MM.1S (cell line): ENCODE measurements around the gene NRXN3.

Experiments used
- DNase-seq: peaks from one replicate; pipeline ENCODE4 v3.0.0-alpha.2; 2015
- H2AFZ ChIP-seq: fragments of 300-600 bp; sonication (generic); 2 replicates; pipeline ENCODE4 v1.6.0; 2016; ENCODE audit warnings: antibody characterized with exemption, low read length
- H3F3A ChIP-seq: fragments of 300-600 bp; sonication (generic); 2 replicates; pipeline ENCODE4 v1.6.1; 2016; ENCODE audit warnings: mild to moderate bottlenecking, antibody characterized with exemption, low read length, moderate library complexity, mixed read lengths; ENCODE audit not compliant: insufficient read depth
- H3K27ac ChIP-seq: fragments of 300-600 bp; sonication (generic); 2 replicates; pipeline ENCODE4 v1.5.1; 2016; ENCODE audit warnings: mild to moderate bottlenecking, low read length
- H3K27me3 ChIP-seq: fragments of 300-600 bp; sonication (generic); replicated peaks from 2 replicates; pipeline ENCODE4 v1.6.0; 2016; ENCODE audit warnings: low read length; ENCODE audit not compliant: insufficient read depth
- H3K36me3 ChIP-seq: fragments of 300-600 bp; sonication (generic); replicated peaks from 2 replicates; pipeline ENCODE4 v1.6.1; 2016; ENCODE audit warnings: mild to moderate bottlenecking, low read length, mixed read lengths; ENCODE audit not compliant: insufficient read depth
- H3K4me1 ChIP-seq: fragments of 300-600 bp; sonication (generic); 2 replicates; pipeline ENCODE4 v1.6.1; 2016; ENCODE audit warnings: low read length, mixed read lengths
- H3K4me2 ChIP-seq: fragments of 300-600 bp; sonication (generic); 2 replicates; pipeline ENCODE4 v1.6.0; 2016; ENCODE audit warnings: low read depth, low read length
- H3K4me3 ChIP-seq: fragments of 300-600 bp; sonication (generic); 2 replicates; pipeline ENCODE4 v1.5.1; 2016; ENCODE audit warnings: low read length, mixed read lengths
- H3K79me2 ChIP-seq: fragments of 300-600 bp; sonication (generic); 2 replicates; pipeline ENCODE4 v1.6.1; 2016; ENCODE audit warnings: mixed run types, low read length, mixed read lengths
- H3K9ac ChIP-seq: fragments of 300-600 bp; sonication (generic); 2 replicates; pipeline ENCODE4 v1.6.1; 2016; ENCODE audit warnings: low read length, mixed read lengths
- H3K9me2 ChIP-seq: fragments of 300-600 bp; sonication (generic); replicated peaks from 2 replicates; pipeline ENCODE4 v1.6.1; 2016; ENCODE audit warnings: mild to moderate bottlenecking, low read length, mixed read lengths; ENCODE audit not compliant: insufficient read depth
- H3K9me3 ChIP-seq: fragments of 300-600 bp; sonication (generic); replicated peaks from 2 replicates; pipeline ENCODE4 v1.6.1; 2016; ENCODE audit warnings: mild to moderate bottlenecking, low read length, mixed read lengths; ENCODE audit not compliant: insufficient read depth
- H4K20me1 ChIP-seq: fragments of 300-600 bp; sonication (generic); 2 replicates; pipeline ENCODE4 v1.6.1; 2016; ENCODE audit warnings: mild to moderate bottlenecking, low read length, moderate library complexity, mixed read lengths; ENCODE audit not compliant: insufficient read depth
- CTCF ChIP-seq: fragments of 300-600 bp; sonication (generic); IDR thresholded peaks from 2 replicates; pipeline ENCODE4 v1.5.1; 2016; ENCODE audit warnings: antibody characterized with exemption, low read length, mixed read lengths
- EZH2 ChIP-seq: fragments of 300-600 bp; sonication (generic); optimal IDR thresholded peaks from 2 replicates; pipeline ENCODE3; 2017; ENCODE audit warnings: low read depth, mild to moderate bottlenecking, antibody characterized with exemption, low read length, mixed read lengths
- EZH2phosphoT487 ChIP-seq: fragments of 300-600 bp; sonication (generic); IDR thresholded peaks from 2 replicates; pipeline ENCODE4 v1.6.1; 2018; ENCODE audit warnings: antibody characterized with exemption, low read length

Gene NRXN3

DNA sequence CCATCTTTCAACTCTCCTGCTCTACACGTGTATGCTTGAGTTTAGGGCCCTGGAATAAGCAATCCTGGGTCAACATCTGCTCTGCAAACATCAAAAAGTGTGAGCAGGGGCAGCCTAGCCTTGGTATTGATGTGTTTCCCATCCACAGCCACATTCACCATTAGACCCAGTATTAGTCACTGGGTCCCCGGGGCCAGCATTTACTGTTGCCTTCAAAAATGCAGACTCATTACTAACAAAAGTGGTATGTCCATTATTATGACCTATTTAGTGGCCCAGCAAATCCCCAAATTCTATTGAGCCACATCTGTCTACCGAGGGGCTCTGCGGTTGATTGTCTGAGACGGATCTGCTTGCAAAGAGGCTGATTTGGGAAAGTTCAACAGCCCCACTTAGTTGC lies 1379.3 kb downstream of the NRXN3 start:
- no peaks in the 10 kb centered on the region for H3K79me2 ChIP-seq
- no peaks in the 10 kb centered on the region for H3K36me3 ChIP-seq
- no peaks in the 10 kb centered on the region for H3K27me3 ChIP-seq
- no peaks in the 10 kb centered on the region for H3K4me1 ChIP-seq
- H3K27ac ChIP-seq, result no peak overlapping the region
- no peak overlapping the region for H2AFZ ChIP-seq
- no peak overlapping the region for H3K4me3 ChIP-seq
- H3K9me2 ChIP-seq, result no peaks in the 10 kb centered on the region
- H3K9me3 ChIP-seq, result no peaks in the 10 kb centered on the region
- DNase-seq, result no peak
- H3K4me2 ChIP-seq, result no peak overlapping the region
- no peaks in the 10 kb centered on the region for H4K20me1 ChIP-seq
- H3F3A ChIP-seq, result no peaks in the 10 kb centered on the region
- no peak overlapping the region for H3K9ac ChIP-seq
- no peak for TF ChIP-seq EZH2

DNA sequence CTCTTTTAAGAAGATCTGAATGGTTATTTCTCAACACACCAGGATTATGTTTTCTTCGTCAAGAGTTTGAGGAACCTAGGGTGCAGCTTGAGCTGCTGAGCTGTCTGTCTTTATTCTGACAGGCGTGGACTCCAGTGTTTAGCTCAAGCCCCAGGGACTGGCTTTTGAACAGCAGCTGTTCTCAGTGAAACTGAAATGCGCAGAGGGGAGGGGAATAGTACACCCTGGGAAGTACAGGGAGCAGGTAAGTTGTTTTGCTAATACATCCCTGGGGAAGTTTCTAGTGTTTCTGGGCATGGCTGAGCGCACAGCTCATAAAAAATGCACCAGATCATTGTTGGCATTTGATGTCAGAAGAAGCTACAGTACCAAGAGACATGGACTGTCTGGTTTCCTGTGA lies 1381.3 kb downstream of the NRXN3 start:
- Histone ChIP-seq H3K27me3 (no peaks in the 10 kb centered on the region), H4K20me1 (no peaks in the 10 kb centered on the region), H3K27ac (no peak overlapping the region), H2AFZ (no peak overlapping the region), H3K36me3 (no peaks in the 10 kb centered on the region), H3F3A (no peaks in the 10 kb centered on the region), H3K9me2 (no peaks in the 10 kb centered on the region), H3K4me3 (no peak overlapping the region), H3K4me2 (no peak overlapping the region), H3K4me1 (no peaks in the 10 kb centered on the region), H3K9ac (no peak overlapping the region), H3K79me2 (no peaks in the 10 kb centered on the region), H3K9me3 (no peaks in the 10 kb centered on the region)
- TF ChIP-seq CTCF (no peak), EZH2 (no peak), EZH2phosphoT487 (no peak)
- no peak for DNase-seq

DNA sequence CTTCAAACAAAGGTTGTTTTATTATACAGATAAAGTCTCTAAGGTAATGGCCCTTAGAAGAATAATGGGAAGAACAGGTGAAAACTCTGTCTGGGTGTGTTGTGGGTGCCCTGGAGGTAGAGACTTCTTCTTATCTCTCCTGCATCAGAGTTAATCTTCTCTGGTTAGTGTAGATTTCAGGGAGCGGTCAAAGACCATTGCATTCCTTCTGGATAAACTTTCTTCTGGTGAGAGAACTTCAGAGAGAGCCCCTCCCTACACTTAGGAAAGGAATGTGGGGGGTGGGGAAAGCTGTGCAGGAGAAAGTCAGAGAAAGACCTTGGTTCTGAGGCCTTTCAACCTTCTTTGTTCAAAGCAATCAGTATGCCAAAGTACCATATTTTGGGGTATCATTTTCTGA lies 1382.6 kb downstream of the NRXN3 start:
- H3K27me3 ChIP-seq, result no peaks in the 10 kb centered on the region
- H3F3A ChIP-seq, result no peaks in the 10 kb centered on the region
- no peaks in the 10 kb centered on the region for H3K9me2 ChIP-seq
- H3K27ac ChIP-seq, result no peak overlapping the region
- no peaks in the 10 kb centered on the region for H3K4me1 ChIP-seq
- no peak for DNase-seq
- no peaks in the 10 kb centered on the region for H4K20me1 ChIP-seq
- no peak overlapping the region for H3K4me2 ChIP-seq
- no peak overlapping the region for H3K4me3 ChIP-seq
- H3K36me3 ChIP-seq, result no peaks in the 10 kb centered on the region
- TF ChIP-seq EZH2 (no peak), EZH2phosphoT487 (no peak), CTCF (no peak)
- H3K9me3 ChIP-seq, result no peaks in the 10 kb centered on the region
- H3K79me2 ChIP-seq, result no peaks in the 10 kb centered on the region
- no peak overlapping the region for H3K9ac ChIP-seq
- H2AFZ ChIP-seq, result no peak overlapping the region

DNA sequence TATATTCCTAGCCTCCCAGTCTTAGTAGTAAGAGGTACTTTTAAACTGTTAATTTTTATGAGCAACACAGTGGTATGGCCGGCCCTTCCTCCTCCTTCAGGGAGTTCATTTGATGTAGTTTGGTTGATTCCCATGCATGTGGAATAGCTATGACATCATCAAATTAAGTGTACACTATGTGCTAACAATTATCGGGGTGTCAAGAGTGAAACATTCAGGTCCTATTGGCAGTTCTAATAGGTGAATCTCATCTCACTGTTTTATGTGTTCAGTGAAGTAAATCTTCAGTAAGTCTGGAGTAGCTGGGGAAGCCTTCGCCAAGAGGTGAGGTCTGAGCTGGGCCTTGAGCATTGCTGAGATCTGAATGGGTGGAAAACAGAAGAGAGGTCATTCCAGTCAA lies 1384.6 kb downstream of the NRXN3 start:
- no peaks in the 10 kb centered on the region for H3K36me3 ChIP-seq
- no peaks in the 10 kb centered on the region for H3F3A ChIP-seq
- no peak for TF ChIP-seq EZH2
- no peak for TF ChIP-seq CTCF
- TF ChIP-seq EZH2phosphoT487, result no peak
- no peak overlapping the region for H3K4me3 ChIP-seq
- H3K27ac ChIP-seq, result no peak overlapping the region
- H3K9me3 ChIP-seq, result no peaks in the 10 kb centered on the region
- H2AFZ ChIP-seq, result no peak overlapping the region
- H3K27me3 ChIP-seq, result no peaks in the 10 kb centered on the region
- no peaks in the 10 kb centered on the region for H3K9me2 ChIP-seq
- H3K4me1 ChIP-seq, result no peaks in the 10 kb centered on the region
- H3K79me2 ChIP-seq, result no peaks in the 10 kb centered on the region
- no peak overlapping the region for H3K9ac ChIP-seq
- H3K4me2 ChIP-seq, result no peak overlapping the region
- no peaks in the 10 kb centered on the region for H4K20me1 ChIP-seq
- DNase-seq, result no peak
